ENCODE data around the gene GFY. TPM values are rescaled to one million over a fixed set of nuclear protein-coding genes. Genes with fewer than 3 reads are reported as not detected.

The GFY gene
- total and polyA plus RNA-seq, 2 donors (not counting 1 experiment from before 2014, with no cell fraction given) = not detected

GRCh38 chr19:49468199-49468598 lies 43.0 kb downstream of the GFY start:
- DNase-seq (no peak), ATAC-seq (ENCODE audit: low read depth) (no peak)
- intact Hi-C loops (cut with micrococcal nuclease) = no loop called here
- Histone ChIP-seq H3K36me3 (replicated peaks in 1 of 2; ENCODE audit: control extremely low read depth in 1 of 2, control insufficient read depth in 1 of 2, extremely low read depth in 1 of 2, insufficient read depth in 2 of 2, low read length in 1 of 2) (peaks cover 0 to 30% of the 10 kb centered on the region in 2 experiments), H3K4me1 (ENCODE audit: control insufficient read depth in 2 of 2, insufficient read depth in 2 of 2, low read length in 2 of 2) (peaks cover 38 to 50% of the 10 kb centered on the region in 2 donors), H3K79me2 (ENCODE audit: control insufficient read depth, insufficient read depth, low read length) (peaks cover 9% of the 10 kb centered on the region), H4K20me1 (ENCODE audit: control insufficient read depth, insufficient read depth, low read length, poor library complexity, severe bottlenecking) (no peaks in the 10 kb centered on the region), H3K27me3 (replicated peaks in 1 of 4; ENCODE audit: control extremely low read depth in 1 of 4, control insufficient read depth in 3 of 4, insufficient read depth in 4 of 4, low read length in 3 of 4) (no peaks in the 10 kb centered on the region), H2AFZ (ENCODE audit: insufficient read depth, low read depth, low read length, poor library complexity, severe bottlenecking) (no peak overlapping the region), H3K9ac (ENCODE audit: low read length) (peak overlapping the region; percentile 23), H3K4me2 (replicated peaks; ENCODE audit: low read depth, low read length, poor library complexity, severe bottlenecking) (peak overlapping the region; percentile 64), H3K27ac (ENCODE audit: low read length in 2 of 2) (peak overlapping the region; percentile 96 to 98), H3K9me3 (ENCODE audit: control extremely low read depth in 1 of 3, control insufficient read depth in 2 of 3, insufficient read depth in 1 of 3, low read length in 2 of 3) (peaks cover 0 to 17% (median 0%) of the 10 kb centered on the region in 3 donors), H3K4me3 (ENCODE audit: control extremely low read depth in 1 of 5, extremely low read depth in 1 of 5, insufficient read depth in 1 of 5, low read depth in 2 of 5, low read length in 4 of 5) (no peak overlapping the region)
- Mint-ChIP-seq H3K4me3 (no peak overlapping the region), H3K27ac (peak overlapping the region; percentile 98), H3K27me3 (no peaks in the 10 kb centered on the region), H3K9me3 (ENCODE audit: insufficient read depth) (no peaks in the 10 kb centered on the region), H3K4me1 (peaks cover 35% of the 10 kb centered on the region)
- 89% methylated on average over 17 of the region's 19 CpGs for WGBS (ENCODE audit: insufficient coverage)
- TF ChIP-seq CTCF (IDR thresholded peaks at IDR 0.05) (no peak), EZH2 (IDR thresholded peaks at IDR 0.05; ENCODE audit: borderline replicate concordance, insufficient read depth, low read depth, low read length, poor library complexity, severe bottlenecking) (no peak)
- POLR2A ChIA-PET = interaction anchor here (3.2 kb wide), 1 partner anchor 128 kb away, joined by 14 read pairs; no protein-coding TSS in a partner anchor
- CTCF ChIA-PET = interaction anchor here (3.7 to 5.7 kb wide), 2 partner anchors 17 to 24 kb away, joined by 44 to 70 read pairs; partner anchors contain the start of genes ALDH16A1 and PIH1D1

DNA sequence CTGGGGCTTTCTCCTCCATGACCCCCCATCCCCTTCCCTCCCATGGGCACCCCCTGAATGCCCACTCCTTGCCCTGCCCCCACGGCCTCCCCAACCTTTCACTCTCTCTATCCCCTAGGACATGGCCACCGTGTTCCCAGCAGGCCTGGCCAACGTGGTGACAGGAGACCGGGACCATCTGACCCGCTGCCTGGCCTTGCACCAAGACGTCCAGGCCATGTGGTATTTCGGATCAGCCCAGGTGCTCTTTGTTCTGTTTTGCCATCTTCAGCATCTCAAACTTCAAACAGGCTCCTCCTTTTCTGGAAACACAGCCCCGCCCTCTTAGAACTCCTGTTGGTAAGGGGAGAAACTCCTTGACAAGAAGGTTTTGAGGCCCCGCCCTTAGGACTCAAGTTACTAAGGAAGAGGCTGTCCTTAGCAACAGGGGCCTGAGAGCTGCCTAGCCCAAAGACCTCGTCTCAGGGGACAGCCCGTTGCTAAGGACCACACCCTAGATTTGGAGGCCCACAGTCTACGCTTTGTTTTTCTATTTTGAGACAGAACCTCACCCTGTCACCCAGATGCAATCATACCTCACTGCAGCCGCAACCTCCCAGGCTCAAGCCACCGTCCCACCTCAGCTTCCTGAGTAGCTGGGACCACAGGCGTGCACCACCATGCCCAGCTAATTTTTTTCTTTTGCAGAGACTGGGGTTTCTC lies 43.7 kb downstream of the GFY start:
- no peak overlapping the region for H2AFZ ChIP-seq (ENCODE audit: insufficient read depth, low read depth, low read length, poor library complexity, severe bottlenecking)
- peaks cover 0 to 27% of the 10 kb centered on the region in 2 experiments for H3K36me3 ChIP-seq (replicated peaks in 1 of 2; ENCODE audit: control extremely low read depth in 1 of 2, control insufficient read depth in 1 of 2, extremely low read depth in 1 of 2, insufficient read depth in 2 of 2, low read length in 1 of 2)
- peak; percentile 98 for DNase-seq

More for the DNA sequence above, 43.7 kb downstream of the GFY start:
- H3K4me1 ChIP-seq (ENCODE audit: control insufficient read depth in 2 of 2, insufficient read depth in 2 of 2, low read length in 2 of 2) = peaks cover 44 to 57% of the 10 kb centered on the region in 2 donors
- H3K9ac ChIP-seq (ENCODE audit: low read length) = peak overlapping the region; percentile 23
- peaks cover 41% of the 10 kb centered on the region for H3K4me1 Mint-ChIP-seq
- H4K20me1 ChIP-seq (ENCODE audit: control insufficient read depth, insufficient read depth, low read length, poor library complexity, severe bottlenecking) = no peaks in the 10 kb centered on the region
- no peaks in the 10 kb centered on the region for H3K27me3 Mint-ChIP-seq
- no peak for TF ChIP-seq CTCF (IDR thresholded peaks at IDR 0.05)
- TF ChIP-seq EZH2 (IDR thresholded peaks at IDR 0.05; ENCODE audit: borderline replicate concordance, insufficient read depth, low read depth, low read length, poor library complexity, severe bottlenecking) = no peak
- no peaks in the 10 kb centered on the region for H3K27me3 ChIP-seq (replicated peaks in 1 of 4; ENCODE audit: control extremely low read depth in 1 of 4, control insufficient read depth in 3 of 4, insufficient read depth in 4 of 4, low read length in 3 of 4)
- H3K79me2 ChIP-seq (ENCODE audit: control insufficient read depth, insufficient read depth, low read length) = peaks cover 10% of the 10 kb centered on the region
- POLR2A ChIA-PET = interaction anchor here (0.6 to 3.5 kb wide), 16 partner anchors 16 to 371 kb away, joined by 3 to 57 read pairs (median 4); partner anchors contain the start of genes ALDH16A1, CD37, PIH1D1 and RPS11
- no peaks in the 10 kb centered on the region for H3K9me3 Mint-ChIP-seq (ENCODE audit: insufficient read depth)
- peaks cover 0 to 17% (median 0%) of the 10 kb centered on the region in 3 donors for H3K9me3 ChIP-seq (ENCODE audit: control extremely low read depth in 1 of 3, control insufficient read depth in 2 of 3, insufficient read depth in 1 of 3, low read length in 2 of 3)
- H3K27ac Mint-ChIP-seq = peak overlapping the region; percentile 98
- CTCF ChIA-PET = interaction anchor here (0.6 to 5.7 kb wide), 14 partner anchors 11 to 210 kb away, joined by 3 to 70 read pairs (median 5); partner anchors contain the start of genes ALDH16A1 and PIH1D1
- WGBS (ENCODE audit: insufficient coverage) = 35% methylated on average over 13 of the region's 15 CpGs
- ATAC-seq (ENCODE audit: low read depth) = peak; percentile 75
- H3K27ac ChIP-seq (ENCODE audit: low read length in 2 of 2) = peak overlapping the region; percentile 96 to 98
- H3K4me2 ChIP-seq (replicated peaks; ENCODE audit: low read depth, low read length, poor library complexity, severe bottlenecking) = peak overlapping the region; percentile 64
- intact Hi-C loops (cut with micrococcal nuclease) = loop anchor here (1.0 kb wide), 6 partner anchors 16 to 243 kb away; partner anchors contain the start of genes ALDH16A1, KASH5 and RPL13A
- H3K4me3 ChIP-seq (ENCODE audit: control extremely low read depth in 1 of 5, extremely low read depth in 1 of 5, insufficient read depth in 1 of 5, low read depth in 2 of 5, low read length in 4 of 5) = peak overlapping the region in 1 of 5 experiments; percentile 18
- H3K4me3 Mint-ChIP-seq = peak overlapping the region; percentile 74

Measured in B cell (primary cell).